AG10803 (cell line): Measurements from ENCODE around the gene LRRC28.

Experiments
- DNase-seq: peaks from one replicate; pipeline ENCODE4 v3.0.0; 2010; ENCODE audit warnings: low read depth
- H3K4me3 ChIP-seq: 2 replicates; pipeline ENCODE4 v1.5.1; 2011; ENCODE audit warnings: mild to moderate bottlenecking, low read length, control low read depth
- TF ChIP-seq, protein P1 (sequence below): conservative IDR thresholded peaks from 2 replicates; pipeline ENCODE4 v1.5.1; 2011; ENCODE audit warnings: mild to moderate bottlenecking, low read length, control low read depth, inconsistent platforms

LRRC28 gene

DNA sequence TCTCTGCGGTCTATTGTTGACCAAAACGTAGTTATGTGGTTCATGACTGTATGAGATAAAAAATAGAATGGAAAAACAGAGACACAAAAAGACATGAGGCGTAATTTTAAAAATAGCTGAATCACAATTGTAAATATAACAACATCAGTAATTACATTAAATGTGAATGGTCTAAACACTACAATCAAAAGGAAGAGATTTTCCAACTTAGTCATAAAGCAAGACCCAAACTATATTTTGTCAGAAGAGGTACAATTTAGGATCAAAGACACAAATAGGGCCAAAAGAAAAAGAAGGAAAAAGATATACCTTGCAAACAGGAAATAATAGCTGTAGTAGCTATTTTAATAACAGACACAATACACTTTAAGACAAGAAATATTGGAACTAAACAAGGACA is 61.5 kb downstream of the LRRC28 start:
- TF ChIP-seq, protein P1, sequence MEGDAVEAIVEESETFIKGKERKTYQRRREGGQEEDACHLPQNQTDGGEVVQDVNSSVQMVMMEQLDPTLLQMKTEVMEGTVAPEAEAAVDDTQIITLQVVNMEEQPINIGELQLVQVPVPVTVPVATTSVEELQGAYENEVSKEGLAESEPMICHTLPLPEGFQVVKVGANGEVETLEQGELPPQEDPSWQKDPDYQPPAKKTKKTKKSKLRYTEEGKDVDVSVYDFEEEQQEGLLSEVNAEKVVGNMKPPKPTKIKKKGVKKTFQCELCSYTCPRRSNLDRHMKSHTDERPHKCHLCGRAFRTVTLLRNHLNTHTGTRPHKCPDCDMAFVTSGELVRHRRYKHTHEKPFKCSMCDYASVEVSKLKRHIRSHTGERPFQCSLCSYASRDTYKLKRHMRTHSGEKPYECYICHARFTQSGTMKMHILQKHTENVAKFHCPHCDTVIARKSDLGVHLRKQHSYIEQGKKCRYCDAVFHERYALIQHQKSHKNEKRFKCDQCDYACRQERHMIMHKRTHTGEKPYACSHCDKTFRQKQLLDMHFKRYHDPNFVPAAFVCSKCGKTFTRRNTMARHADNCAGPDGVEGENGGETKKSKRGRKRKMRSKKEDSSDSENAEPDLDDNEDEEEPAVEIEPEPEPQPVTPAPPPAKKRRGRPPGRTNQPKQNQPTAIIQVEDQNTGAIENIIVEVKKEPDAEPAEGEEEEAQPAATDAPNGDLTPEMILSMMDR = no peak
- no peak for DNase-seq
- no peak overlapping the region for H3K4me3 ChIP-seq

DNA sequence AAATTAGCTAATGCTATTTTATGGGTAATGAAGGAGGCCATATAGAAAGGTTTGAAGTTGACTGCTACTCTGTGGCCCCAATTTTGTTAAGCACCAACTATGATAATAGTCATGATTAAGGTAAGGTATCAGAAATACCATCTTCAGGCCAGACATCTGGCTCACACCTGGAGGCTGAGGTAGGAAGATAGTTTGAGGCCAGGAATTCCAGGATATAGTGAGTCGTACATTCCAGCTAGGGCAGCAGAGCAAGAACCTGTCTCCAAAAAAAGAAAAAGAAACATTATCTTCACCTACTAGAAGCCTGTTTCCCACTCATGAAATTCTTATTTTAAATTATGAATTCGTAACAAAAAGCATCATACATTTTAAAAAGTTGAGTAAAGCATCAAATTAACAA is 64.4 kb downstream of the LRRC28 start:
- TF ChIP-seq, protein P1 = no peak
- no peak for DNase-seq
- H3K4me3 ChIP-seq = no peak overlapping the region

DNA sequence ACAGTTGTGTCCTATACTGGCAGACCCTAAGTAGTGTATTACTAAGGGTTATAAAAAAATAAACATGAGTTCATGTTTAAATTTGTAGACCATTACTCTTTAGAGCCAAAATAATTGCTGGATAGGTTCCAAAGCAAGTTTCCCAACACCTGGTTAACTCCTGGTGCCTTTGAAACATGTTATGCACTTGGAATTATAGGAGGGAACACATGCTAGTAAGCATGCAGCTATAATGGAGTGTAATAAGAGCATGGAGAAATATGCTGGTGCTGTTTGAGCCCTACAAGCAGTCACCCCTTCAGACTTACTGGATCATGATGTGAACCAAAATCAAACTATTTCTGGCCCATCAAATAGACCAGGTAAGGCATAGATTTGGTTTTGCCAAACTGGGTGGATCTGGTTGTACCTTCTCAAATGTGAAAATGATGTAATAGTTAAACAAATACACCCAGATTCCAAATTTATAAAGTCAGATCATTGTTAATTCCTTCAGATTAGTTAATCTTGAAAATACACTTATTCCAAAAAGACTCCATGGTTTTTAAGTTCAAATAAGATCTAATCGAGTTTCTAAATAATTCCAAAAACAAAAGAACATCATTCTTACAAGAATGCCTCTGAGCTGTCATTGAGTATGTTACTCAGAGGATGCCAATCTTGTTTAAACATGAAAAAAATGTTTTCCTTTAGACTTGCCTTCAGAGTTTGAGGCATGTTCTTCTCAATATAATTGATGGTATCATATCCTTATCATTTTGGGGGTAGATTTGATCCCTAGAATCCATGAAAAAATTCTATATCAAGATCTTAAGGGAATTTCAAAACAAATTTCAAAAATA is 69.3 kb downstream of the LRRC28 start:
- no peak overlapping the region for H3K4me3 ChIP-seq
- DNase-seq = no peak

DNA sequence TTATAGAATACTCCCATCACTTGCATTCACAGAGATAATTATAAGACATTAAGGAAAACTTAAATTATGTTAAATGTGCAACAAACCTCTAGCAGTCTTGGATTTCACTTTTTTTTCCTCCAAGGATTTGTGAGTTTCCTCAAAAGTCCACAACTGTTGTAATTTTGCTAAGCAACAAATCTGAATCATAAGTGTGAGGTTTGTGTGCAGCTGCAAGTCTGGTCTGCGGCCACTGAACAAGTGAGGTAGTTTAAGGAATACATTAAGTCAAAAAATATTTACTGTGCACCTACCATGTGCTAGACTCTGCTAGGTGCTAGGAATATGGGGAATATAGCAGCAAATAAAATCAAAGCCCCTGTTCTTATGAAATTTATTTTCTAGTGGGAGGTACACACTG is 70.2 kb downstream of the LRRC28 start:
- TF ChIP-seq, protein P1 = no peak
- no peak overlapping the region for H3K4me3 ChIP-seq
- DNase-seq = no peak

More for the DNA sequence above, 69.3 kb downstream of the LRRC28 start:
- TF ChIP-seq, protein P1 = no peak

DNA sequence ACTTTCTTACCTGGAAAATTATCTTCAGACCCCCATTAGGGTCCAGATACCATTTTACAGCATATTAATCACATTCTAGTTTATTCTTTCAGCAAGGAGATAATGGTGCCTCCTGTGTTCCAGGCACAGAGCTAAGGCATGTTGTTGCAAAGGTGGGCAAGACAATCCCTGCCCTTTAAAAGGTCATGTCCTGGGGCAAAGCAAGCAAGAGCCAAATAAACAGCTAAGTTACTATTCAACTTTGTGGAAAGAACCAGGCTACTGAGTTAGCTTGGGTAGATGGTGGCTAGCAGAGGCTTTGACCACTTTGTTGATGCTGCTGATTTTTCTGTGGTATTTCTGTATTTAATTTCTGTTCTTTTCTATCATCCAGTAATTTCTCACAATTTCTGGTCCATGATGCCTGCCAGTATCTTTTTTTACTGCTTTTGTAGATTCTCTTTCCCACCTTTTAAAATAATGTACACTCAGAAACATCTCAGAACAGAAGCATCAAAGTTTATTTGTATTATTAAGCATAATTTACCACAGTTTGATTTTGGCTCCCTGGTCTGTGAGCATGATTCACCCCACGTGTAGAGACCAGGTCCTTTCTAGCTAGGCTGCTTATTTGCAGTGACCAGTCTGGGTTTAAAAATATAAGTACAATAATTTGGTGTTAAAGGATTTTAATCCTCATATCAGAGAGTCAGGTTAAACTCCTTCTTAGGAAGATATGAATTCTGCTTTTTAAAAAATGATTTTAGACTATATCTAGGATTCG is 71.5 kb downstream of the LRRC28 start:
- no peak for DNase-seq
- H3K4me3 ChIP-seq = no peak overlapping the region
- TF ChIP-seq, protein P1 = no peak

DNA sequence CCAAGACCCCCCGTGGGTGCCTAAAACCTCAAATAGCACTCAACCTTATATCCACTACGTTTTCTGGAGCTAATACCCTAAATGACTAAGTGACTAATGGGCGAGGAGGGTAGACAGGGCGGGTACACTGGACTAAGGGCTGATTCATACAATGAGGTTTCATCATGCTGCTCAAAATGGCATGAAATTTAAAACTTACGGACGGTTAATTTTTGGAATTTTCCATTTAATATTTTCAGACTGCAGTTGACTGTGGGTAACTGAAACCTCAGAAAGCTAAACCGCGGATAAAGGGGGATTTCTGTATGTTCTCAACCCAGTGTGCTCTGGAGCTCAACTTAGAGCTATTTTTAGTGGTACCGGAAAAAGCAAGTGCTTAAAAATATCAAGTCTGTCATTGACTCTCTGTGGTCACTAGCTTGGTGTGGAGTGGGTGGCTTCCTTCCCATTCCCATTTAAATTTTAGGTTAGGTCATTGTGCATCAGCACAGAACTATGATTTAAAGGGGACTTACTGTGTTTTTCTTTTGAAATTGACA is 72.9 kb downstream of the LRRC28 start:
- peak overlapping the region; percentile 35 for H3K4me3 ChIP-seq
- DNase-seq = peak; percentile 76

More for the DNA sequence above, 72.9 kb downstream of the LRRC28 start:
- TF ChIP-seq, protein P1 = no peak
